GM21447 (cell line): ENCODE results near the gene RHO.
"Not testable (repeated sequence)": the region's sequence is repeated elsewhere in the genome, so short reads cannot be mapped to it uniquely, and the experiment has no call there.

Experiments
- ATAC-seq: cut with Tn5 transposase; IDR thresholded peaks from one replicate; pipeline ENCODE4 v1.9.1; 2021; ENCODE audit not compliant: unreplicated experiment

Gene RHO

DNA sequence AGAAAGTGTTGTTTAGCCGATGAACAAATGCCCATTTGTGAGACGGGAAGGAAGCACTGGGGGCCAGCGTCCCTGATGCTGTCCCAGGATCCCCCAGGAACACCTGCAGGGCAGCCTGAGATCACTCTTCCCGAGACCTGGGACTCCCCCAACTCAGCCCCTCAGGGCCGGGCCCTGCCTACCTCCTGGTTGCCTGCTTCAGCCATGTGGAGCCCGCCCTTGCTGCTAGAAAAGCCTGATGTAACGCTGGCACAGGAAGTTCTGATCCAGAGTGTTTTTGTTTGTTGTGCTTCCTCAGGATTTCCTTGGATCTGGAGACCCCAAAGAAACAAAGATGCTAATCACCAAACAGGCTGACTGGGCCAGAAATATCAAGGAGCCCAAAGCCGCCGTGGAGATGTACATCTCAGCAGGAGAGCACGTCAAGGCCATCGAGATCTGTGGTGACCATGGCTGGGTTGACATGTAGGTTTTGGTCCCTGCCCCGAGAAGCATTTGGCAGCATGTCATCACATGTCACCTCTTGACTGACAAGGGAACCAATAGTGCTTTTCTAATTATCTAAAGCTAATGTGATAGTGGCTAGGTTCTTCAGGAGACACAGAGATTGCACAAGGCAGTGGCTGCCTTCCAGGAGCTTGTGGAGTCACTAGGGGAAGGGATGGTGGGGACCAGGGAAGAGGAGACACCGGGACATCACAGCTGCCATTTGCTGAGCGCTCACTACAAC lies 28.7 kb upstream of the RHO start:
- ATAC-seq = not testable (repeated sequence)

DNA sequence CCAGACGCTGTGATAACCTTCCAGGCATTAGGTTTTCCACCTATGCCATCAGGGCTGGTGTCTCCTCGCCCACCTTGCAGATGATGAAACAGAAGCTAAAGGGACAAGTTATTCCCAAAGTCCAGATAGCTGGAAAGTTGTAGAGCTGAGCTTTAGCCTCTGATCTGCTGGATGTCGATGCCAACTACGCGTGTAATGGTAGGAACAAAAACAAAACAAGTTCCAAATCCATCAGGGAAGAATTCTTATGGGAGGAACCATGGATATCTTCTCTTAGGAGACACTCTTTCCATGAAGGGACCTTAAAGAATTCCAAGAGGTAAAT lies 28.1 kb upstream of the RHO start:
- ATAC-seq = no peak

DNA sequence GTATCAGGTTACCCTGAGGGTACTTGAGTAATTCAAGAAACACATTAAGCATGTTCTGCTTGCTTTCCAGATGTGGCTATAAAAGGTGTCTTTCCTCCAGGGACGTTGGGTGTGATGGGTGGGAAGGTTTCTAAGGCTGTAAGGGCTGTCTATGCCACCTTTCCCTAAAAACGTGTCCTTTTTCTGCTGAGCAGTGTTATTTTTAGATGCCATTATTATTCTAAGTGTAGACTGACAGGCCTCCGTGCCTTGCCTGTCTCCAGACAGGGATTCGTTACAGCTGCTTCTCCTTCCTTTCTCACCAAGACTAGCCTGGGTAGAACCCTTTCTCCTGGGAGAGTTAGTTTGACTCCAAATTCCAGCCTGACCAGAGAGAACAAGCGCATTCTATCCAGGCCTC lies 26.8 kb upstream of the RHO start:
- no peak for ATAC-seq

DNA sequence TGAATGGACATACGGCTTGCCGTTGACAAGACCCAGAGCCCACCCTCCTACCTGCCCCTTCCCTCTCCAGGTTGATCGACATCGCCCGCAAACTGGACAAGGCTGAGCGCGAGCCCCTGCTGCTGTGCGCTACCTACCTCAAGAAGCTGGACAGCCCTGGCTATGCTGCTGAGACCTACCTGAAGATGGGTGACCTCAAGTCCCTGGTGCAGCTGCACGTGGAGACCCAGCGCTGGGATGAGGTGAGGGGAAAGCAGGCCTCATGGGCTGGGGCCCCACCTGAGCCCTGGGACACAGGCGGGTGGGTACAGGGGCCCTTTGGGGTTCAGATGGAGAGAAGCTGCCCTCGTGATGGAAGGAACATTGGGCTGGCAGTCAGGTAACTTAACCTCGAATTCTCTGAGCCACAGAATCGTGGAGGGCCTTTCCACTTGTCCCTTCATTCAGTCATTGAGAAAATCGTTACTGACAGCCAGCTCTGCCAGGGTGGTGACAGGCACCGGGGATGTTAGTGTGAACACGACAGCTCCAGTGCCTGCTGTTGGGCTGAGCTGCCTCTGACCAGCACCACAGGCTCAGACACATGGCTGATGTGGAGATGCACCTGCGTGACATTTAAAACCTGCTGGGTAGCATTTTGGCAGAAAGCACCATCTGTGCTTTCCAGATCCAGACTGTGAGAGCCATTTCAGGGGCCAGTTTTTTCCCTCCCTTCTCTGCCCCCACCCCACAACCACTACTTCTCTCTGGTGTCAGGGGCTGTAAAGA lies 25.6 kb upstream of the RHO start:
- ATAC-seq = no peak

DNA sequence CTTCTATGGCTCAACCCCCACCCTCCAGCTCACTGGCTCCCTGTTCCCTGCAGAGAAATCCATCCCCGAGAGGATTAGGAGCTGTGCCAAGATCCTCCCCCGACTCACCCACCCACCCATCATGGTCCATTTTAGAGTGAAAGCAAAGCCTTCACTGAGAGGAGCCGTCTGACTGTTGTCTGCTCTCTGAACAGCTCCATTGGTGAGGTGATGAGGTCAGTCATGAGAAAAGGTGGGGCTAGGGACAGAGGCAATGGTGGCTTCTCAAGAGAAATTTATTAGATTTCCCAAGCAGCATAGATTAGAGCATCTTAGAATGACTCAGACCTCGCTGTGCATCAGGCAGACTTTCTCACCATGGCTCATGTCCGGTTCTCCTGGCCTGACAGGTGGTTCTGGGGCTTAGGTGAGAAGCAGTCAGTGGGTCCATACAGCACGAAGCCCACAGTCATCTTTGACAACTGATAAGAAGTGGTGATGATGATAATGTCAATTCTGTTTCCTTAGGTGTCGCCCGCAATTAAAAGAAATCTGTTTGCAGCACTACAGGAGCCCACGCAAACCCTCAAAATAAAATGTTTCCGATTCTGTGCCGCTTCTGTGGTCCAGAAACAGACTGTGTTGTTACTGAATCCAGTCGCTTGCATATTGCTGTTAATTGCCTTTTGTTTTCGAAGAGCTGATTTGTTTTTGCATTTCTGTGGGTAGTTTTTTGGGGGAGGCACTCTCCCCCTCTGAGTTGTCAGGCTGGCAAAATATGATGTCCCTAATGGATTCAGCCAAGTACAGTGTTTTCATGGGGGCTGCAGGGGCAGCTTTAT lies 24.8 kb upstream of the RHO start:
- ATAC-seq = no peak

DNA sequence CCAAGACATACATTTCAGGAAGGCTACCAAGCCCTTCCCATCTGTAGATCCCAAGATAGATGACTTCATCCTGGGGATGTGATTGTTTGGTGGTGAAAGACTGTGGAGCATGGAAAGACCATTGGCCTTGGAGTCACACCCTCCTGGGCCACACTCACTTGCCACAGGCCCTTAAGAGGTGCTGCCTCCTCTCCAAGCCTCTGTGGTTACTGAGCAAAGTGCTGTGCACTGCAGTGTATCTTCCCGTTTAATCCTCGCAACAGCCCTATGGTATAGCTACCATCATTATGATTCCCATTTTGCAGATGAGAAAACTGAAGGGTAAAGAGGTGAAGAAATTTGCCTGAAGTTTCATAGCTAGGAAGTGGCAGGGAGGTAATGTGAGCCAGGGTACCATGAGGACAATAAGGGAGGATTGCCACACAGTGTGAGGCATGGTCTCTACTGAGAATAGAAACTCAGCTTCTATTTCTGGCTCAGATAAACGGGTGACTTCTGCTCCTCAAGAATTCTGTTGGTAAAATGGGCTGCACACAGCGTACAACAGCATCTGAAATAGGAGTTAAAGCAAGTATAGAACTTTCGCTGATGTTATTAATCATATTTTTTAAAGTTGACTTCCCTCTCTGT lies 23.9 kb upstream of the RHO start:
- no peak for ATAC-seq

DNA sequence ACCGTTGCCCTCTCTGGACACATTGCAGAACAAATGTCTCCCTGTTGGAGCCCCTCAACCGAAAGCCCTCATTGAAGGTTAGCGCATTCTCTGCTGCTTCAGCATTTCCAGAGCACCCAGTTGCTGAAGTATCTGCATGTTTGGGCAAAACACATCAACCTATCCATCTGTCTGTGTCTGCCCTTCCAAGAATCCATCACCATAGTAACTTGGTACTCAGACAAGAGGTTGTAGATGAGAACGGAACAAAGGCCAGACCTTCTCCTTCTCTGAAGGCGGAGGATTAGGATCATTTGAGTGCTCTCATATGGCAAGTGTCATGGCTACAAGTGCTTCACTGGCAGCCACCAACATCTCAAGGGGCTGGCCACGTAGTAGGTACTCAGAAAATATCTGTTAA lies 23.1 kb upstream of the RHO start:
- no peak for ATAC-seq

DNA sequence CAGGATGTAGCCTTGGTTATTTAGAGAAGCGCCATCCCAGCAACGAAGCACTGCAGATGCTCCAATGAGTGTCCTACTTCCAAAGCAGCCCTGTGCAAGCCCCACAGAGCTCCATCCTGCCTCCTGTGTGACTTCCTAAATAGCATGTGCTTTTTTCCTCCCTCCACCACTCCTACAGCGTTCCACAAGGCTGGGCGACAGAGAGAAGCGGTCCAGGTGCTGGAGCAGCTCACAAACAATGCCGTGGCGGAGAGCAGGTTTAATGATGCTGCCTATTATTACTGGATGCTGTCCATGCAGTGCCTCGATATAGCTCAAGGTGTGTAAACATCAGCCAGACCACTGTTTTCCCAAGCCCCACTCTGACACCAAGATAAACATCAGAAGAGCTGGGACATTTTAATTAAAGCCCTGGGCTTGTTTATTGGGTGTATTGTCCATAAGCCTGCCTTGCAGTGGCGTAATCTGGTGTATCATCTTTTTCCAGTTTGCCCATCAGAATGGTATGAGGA lies 22.2 kb upstream of the RHO start:
- no peak for ATAC-seq

DNA sequence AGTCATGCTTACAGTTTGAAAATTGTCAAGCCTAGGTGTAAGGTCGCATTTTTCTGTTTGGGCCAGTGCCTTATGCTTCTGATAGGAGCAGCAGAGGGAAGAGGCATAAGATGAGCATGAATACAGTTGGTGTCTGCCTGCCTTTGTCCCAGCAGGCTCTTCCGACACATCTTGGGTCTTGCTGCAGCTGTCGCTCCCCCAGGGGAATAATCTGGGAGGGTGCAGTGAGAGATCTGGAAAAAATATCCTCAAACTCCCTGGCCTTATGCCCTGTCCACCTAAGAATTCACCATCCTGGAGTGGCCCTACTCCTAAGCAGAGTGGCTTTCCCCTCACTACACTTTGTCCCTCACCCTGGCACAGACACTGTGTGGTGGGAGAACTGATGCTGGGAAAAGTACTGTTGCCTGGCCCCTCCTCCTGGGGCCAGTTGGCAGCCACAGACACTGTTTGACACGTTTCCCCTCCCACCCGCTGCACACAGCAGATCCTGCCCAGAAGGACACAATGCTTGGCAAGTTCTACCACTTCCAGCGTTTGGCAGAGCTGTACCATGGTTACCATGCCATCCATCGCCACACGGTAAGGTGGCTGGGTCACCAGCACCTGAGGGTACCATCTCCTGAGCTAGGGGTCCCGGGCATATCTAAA lies 21.1 kb upstream of the RHO start:
- ATAC-seq = no peak

DNA sequence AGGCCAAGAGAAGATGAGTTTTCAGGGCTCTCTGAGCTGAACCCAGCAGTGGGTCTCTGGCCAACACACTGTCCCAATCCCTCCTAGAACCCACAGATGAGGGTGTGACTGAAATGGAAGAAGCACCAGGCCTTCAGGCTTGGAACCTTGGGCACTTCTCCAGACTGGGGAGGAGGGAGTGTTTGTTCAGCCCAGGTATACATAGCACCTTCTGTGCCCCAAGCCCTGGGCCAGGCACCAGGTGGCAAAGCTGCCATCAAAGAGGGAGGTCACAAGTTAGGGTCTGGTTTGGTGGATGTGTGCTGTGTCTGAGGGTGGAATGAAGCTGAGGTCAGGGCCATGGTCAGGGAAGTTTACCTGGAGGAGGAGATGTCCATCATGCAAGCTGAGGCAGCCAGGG lies 15.8 kb upstream of the RHO start:
- no peak for ATAC-seq

DNA sequence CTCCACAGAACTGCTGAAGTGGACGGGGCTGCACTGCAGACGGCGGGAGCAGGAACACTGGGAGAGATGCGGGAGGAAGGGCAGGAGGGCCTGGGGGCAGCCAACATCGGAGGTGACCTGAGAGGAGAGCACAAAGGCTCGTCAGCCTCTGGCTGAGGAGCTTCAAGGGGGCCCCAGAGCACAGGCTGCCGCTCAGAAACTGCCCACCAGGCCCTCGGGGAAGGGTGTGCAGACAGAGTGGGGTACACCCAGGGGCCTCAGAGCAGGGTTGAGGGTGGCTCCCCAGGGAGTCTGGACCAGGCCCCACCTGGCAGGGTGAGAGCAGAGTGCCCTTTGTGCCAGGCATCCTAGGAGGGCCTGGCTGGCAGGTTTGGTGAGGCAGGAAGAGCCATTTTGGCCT lies 14.7 kb upstream of the RHO start:
- ATAC-seq = no peak

DNA sequence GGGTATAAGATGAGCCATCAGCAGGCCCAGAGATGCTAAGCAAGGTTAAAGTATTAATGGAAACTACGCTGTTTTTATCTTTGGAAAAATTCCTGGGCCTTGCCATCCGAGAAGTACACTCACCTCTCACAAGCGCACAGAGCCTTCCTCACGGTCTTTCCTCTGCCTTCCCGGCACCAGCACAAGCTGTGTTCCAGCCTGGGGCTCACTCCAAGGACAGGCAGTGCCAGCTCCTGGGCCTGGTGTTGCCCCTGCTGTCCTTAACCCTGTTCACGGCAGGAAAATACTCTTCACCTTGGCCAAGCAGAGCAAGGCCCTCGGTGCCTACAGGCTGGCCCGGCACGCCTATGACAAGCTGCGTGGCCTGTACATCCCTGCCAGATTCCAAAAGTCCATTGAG lies 14.3 kb upstream of the RHO start:
- ATAC-seq = no peak

DNA sequence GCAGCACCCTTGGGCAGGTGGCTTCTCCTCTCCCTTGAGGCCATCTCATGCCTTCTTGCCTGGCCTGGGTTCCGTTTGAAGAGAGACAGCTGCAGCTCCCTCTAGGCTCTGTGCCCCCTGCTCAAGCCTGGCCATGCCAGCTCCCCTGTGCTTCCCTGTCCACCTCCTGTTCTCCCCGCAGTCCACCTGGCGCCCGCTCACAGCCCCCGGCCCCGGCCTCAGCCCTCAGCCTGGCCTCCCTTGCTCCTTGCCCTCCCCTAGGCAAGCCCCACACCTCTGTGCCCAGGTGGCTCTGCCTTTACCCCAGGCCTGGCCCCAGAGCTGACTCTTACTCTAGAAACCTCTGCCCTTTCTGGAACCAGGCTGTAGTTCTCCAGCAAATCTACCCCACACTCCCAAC lies 13.9 kb upstream of the RHO start:
- no peak for ATAC-seq

DNA sequence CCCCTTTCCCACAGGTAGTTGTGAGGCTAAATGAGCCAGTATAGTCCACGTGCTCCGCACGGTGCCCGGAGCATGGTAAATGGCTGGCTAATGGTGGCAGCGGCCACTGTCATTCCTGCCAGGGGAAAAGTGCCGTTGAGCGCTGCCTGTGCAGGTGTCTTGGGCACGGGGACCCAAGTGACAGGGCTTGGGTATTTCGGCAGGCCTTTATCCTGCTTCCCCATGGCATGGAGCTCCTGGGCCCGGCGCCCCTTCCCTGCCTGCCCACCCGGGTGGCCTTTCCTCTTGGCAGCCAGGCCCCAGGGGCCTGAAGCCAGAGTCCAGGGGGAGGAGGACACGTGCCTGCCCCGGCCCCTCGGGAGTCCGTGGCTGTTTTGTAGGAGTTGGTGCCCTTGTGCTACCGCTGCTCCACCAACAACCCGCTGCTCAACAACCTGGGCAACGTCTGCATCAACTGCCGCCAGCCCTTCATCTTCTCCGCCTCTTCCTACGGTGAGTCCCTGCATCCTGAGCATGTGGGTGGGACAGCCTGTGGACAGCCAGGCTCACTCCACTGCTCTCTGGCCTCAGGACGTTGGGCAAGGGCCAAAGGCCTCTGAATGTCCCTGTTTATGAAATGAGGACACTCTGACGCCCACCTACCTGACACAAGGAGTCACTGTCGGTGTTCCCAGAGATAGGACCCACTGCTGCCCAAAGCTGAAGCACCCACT lies 13.2 kb upstream of the RHO start:
- not testable (repeated sequence) for ATAC-seq

DNA sequence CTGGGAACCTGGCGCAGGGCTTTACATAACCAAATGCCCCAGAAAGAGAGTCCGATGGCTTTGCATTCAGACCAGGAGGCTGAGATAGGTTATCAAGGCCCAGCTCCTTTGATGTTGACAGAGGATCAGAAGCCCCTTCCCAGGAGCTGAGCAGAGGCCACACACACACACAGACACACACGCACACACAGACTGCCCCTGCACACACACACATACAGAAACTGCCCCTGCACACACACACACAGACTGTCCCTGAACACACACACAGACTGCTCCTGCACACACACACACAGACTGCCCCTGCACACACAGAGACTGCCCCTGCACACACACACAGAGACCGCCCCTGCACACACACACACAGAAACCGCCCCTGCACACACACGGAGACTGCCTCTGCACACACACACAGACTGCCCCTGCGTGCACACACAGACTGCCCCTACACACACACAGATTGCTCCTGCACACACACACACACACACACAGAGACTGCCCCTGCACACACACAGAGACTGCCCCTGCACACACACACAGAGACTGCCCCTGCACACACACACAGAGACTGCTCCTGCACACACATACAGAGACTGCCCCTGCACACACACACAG lies 12.5 kb upstream of the RHO start:
- ATAC-seq = not testable (repeated sequence)

DNA sequence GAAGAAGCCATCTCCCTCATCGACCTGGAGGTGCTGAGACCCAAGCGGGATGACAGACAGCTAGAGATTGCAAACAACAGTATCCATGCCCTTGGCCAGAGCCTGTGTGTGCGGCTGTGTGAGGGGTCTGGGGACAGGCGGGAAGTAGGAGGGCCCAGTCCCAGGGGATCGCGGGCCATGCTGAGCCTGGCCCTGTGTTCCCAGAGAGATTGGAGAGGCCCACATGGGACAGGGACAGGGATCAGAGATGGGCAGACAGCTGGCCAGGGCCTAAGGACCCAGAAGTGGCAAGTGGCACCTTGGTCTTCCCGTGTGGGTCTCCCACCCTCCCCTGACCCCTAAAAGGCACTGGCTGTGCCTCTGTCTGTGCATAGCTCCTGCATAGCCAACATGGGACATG lies 10.9 kb upstream of the RHO start:
- no peak for ATAC-seq

DNA sequence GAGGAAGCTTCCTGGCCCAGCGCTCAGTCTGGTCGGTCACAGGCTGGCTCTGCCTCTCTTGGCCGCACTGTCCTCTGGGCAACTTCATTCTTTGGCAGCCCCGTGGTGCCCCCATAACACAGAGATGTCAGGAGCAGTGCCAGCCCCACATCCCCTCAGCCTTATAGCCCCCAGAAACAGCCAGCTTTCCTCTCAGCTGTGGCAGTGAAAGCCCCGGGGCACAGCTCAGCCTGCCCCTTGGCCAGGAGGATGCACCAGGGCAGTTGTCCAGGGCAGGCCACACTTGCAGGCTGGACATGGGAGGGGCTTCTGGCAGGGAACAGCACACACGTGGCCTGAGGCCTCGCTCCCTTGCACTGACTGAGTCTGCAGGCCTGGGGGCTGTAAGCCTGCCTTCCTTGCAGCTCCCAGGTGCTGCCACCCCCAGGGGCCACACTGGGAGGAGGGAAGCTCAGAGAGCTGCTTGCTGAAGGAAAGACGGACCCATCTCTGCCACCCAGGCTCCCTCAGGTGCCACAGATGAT lies 10.3 kb upstream of the RHO start:
- ATAC-seq = no peak

DNA sequence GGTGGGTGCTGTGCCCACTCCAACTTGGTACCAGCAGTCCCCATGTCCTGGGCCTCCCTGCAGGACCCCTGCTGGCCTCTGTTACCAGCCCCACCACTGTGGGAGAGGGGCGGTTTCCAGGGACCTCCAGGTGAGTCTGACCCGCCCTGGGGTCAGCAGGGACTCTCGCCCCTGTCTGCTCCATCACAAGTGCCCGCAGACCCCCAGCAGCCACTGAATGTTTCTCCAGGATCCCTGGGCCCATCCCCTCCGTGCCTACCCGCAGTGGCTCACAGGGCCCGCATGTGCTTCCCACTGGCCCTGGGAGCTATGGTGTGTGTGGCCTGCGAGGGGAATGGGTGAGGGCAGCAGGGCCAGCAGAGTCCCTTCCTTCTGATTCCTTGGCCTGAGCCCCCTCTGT lies 9.9 kb upstream of the RHO start:
- no peak for ATAC-seq

DNA sequence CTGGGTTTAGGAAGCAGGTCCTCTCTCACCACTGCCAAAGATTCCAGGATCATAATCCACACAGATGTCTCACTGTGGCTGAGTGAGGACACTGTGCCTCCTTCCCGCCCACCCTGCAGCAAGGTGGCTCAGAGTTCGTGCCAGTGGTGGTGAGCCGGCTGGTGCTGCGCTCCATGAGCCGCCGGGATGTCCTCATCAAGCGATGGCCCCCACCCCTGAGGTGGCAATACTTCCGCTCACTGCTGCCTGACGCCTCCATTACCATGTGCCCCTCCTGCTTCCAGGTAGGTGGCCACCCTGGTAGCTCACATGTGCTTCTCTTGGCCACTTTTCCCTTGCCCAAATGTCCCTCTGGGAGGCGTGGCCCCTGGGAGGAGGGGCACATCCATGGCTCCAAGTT lies 9.0 kb upstream of the RHO start:
- no peak for ATAC-seq
